K562 (cell line): ENCODE measurements around the gene ANP32B. TPM values are rescaled to one million over a fixed set of nuclear protein-coding genes. Genes with fewer than 3 reads are reported as not detected.

Experiments used
- ATAC-seq: fragments of 200-7000 bp; cut with Tn5 transposase; 3 replicates; pipeline ENCODE4 v1.9.1; 2020; ENCODE audit warnings: moderate library complexity
- BruUV-seq: library from RNA; stranded (reverse); fragments of 400-500 nt; replicated peaks from 2 replicates; lab custom pipeline; 2021; lab: Mats Ljungman, UMichigan
- CTCF ChIA-PET: fragments of 300-600 bp; formaldehyde crosslinking; extraction: SDS; loops from one replicate; lab custom pipeline; 2021; ENCODE audit warnings: low intra/inter-chr PET ratio; lab: Yijun Ruan, JAX
- POLR2A ChIA-PET: fragments of 300-600, 350-650 bp; sonication (Branson Sonifier 250); formaldehyde crosslinking; extraction: SDS; loops from one replicate; lab custom pipeline; 2021; ENCODE audit warnings: antibody characterized with exemption, inconsistent platforms; lab: Yijun Ruan, JAX
- DNase-seq, 4 experiments: peaks; one replicate each; pipeline versions ENCODE4 v3.0.0 to v3.0.0-alpha.2; 2011 to 2018; ENCODE audit warnings: low spot score in 3 of 4, mixed read lengths in 3 of 4; ENCODE audit errors: extremely low read depth in 1 of 4
- FAIRE-seq: peaks from 2 replicates; lab custom pipeline; 2011; peaks lifted over from hg19 to GRCh38; lab: Jason Lieb, UNC
- H2AFZ ChIP-seq: 2 replicates; pipeline ENCODE4 v1.6.0; 2011; ENCODE audit warnings: low read depth, low read length, control low read depth, inconsistent platforms
- H3K27ac ChIP-seq: fragments of 200-600 bp; 3 replicates; pipeline ENCODE4 v1.8.0; 2011; ENCODE audit warnings: low read depth, mild to moderate bottlenecking, control low read depth, inconsistent platforms, low read length, moderate library complexity, mixed read lengths; ENCODE audit errors: extremely low read depth
- H3K27me3 ChIP-seq, 2 experiments: fragments of 300-600 bp in 1 of 2; 2 replicates in 1 of 2; 3 replicates in 1 of 2; pipeline versions ENCODE4 v1.6.0 to v1.8.0; 2011; ENCODE audit warnings: inconsistent platforms in 2 of 2, low read length in 2 of 2, mild to moderate bottlenecking in 1 of 2, mixed read lengths in 1 of 2, moderate library complexity in 1 of 2; ENCODE audit not compliant: control insufficient read depth in 2 of 2, insufficient read depth in 2 of 2
- H3K36me3 ChIP-seq: fragments of 300-600 bp; 3 replicates; pipeline ENCODE4 v1.8.0; 2011; ENCODE audit warnings: mild to moderate bottlenecking, low read length, inconsistent platforms; ENCODE audit not compliant: control insufficient read depth, insufficient read depth
- H3K4me1 ChIP-seq, 2 experiments: fragments of 200-600 bp in 1 of 2; replicated peaks in 1 of 2; 2 replicates in 1 of 2; 3 replicates in 1 of 2; pipeline versions ENCODE4 v1.5.1 to v1.8.0; 2011; ENCODE audit warnings: inconsistent platforms in 2 of 2, low read length in 2 of 2, mild to moderate bottlenecking in 1 of 2, mixed read lengths in 1 of 2, moderate library complexity in 1 of 2; ENCODE audit not compliant: control insufficient read depth in 2 of 2, insufficient read depth in 2 of 2
- H3K4me2 ChIP-seq: 2 replicates; pipeline ENCODE4 v1.6.1; 2011; ENCODE audit warnings: low read length, control low read depth, inconsistent platforms, mixed read lengths; ENCODE audit not compliant: insufficient read depth
- H3K4me3 ChIP-seq: fragments of 200-600 bp; sonication (generic), shearing (Covaris generic); 2 replicates; pipeline ENCODE4 v1.5.1; 2016; ENCODE audit warnings: control low read depth, inconsistent platforms
- H3K79me2 ChIP-seq: fragments of 200-600 bp; 3 replicates; pipeline ENCODE4 v1.8.0; 2011; ENCODE audit warnings: low read length, inconsistent platforms; ENCODE audit not compliant: control insufficient read depth, insufficient read depth
- H3K9ac ChIP-seq, 2 experiments: 2 replicates each; pipeline versions ENCODE4 v1.6.0 to v1.6.1; 2011; ENCODE audit warnings: low read depth in 2 of 2, low read length in 2 of 2, control low read depth in 1 of 2, inconsistent platforms in 1 of 2, mild to moderate bottlenecking in 1 of 2, mixed read lengths in 1 of 2; ENCODE audit not compliant: insufficient read depth in 1 of 2
- H3K9me1 ChIP-seq: one replicate; pipeline ENCODE4 v1.6.0; 2011; ENCODE audit warnings: inconsistent platforms, mild to moderate bottlenecking, low read length, moderate library complexity; ENCODE audit not compliant: control insufficient read depth, insufficient read depth
- H3K9me3 ChIP-seq: replicated peaks from 2 replicates; pipeline ENCODE4 v1.5.1; 2011; ENCODE audit warnings: low read depth, low read length, inconsistent platforms; ENCODE audit not compliant: control insufficient read depth, insufficient read depth
- H4K20me1 ChIP-seq: replicated peaks from 2 replicates; pipeline ENCODE4 v1.6.1; 2011; ENCODE audit warnings: low read length, inconsistent platforms, mixed read lengths; ENCODE audit not compliant: control insufficient read depth, insufficient read depth
- CHD2 ChIP-seq: IDR thresholded peaks from 2 replicates; pipeline ENCODE4 v1.6.1; 2011; ENCODE audit warnings: low read depth, low read length
- MAX ChIP-seq: sonication (generic); formaldehyde crosslinking; IDR thresholded peaks from 2 replicates; pipeline ENCODE4 v1.9.0; 2022; ENCODE audit warnings: mild to moderate bottlenecking, missing genetic modification reagents
- POLR2A ChIP-seq: fragments of 450-650 bp; conservative IDR thresholded peaks from 2 replicates; pipeline ENCODE4 v1.6.1; 2016
- POLR2AphosphoS5 ChIP-seq: IDR thresholded peaks from 2 replicates; pipeline ENCODE4 v1.6.1; 2011; ENCODE audit warnings: mild to moderate bottlenecking, low read depth, low read length, moderate library complexity; ENCODE audit not compliant: control insufficient read depth, insufficient read depth
- POLR2H ChIP-seq: IDR thresholded peaks from 2 replicates; pipeline ENCODE4 v1.6.1; 2016; ENCODE audit warnings: missing genetic modification characterization, low read depth, mild to moderate bottlenecking, control low read depth, missing compliant biosample characterization, moderate library complexity
- SUPT5H ChIP-seq: fragments of 450-650 bp; IDR thresholded peaks from 2 replicates; pipeline ENCODE4 v1.6.1; 2016
- ZNF561 ChIP-seq: fragments of 450-650 bp; formaldehyde crosslinking; conservative IDR thresholded peaks from 2 replicates; pipeline ENCODE4 v1.4.0; 2020; ENCODE audit warnings: mild to moderate bottlenecking, moderate library complexity
- ZNF785 ChIP-seq: fragments of 250-450 bp; sonication (Bioruptor Pico); IDR thresholded peaks from 2 replicates; pipeline ENCODE4 v1.4.0; 2020; ENCODE audit warnings: mild to moderate bottlenecking
- WGBS: fragments of 100-300 bp; shearing (Covaris generic); methylation state at CpG from one replicate; pipeline ENCODE4 v1.1.6; 2016; ENCODE audit warnings: low coverage, mixed read lengths; ENCODE audit not compliant: insufficient coverage; ENCODE audit errors: missing lambda C conversion rate; 5-methylcytosine and 5-hydroxymethylcytosine counted together
- in situ Hi-C: fragments of 300-500 bp; cut with MboI; formaldehyde crosslinking; loops from 4 replicates; pipeline ENCODE4 v1.15.0; 2018; ENCODE audit warnings: inconsistent platforms, mixed read lengths
- intact Hi-C: fragments of 100-400 bp; cut with micrococcal nuclease; formaldehyde crosslinking; loops from 2 replicates; pipeline ENCODE4 v1.14.2; 2022
- polyA plus RNA-seq, 8 experiments: library from polyadenylated mRNA; depleted of rRNA in 4 of 8; stranded (reverse) in 5 of 8; unstranded in 3 of 8; fragments of >200 nt; fragmentation: Nextera tagmentation in 2 of 8; fragmentation: Illumina TruSeq in 1 of 8; extraction: Ambion mirVana in 2 of 8; extraction: Trizol in 1 of 8; gene quantifications; 2 replicates each; pipeline versions ENCODE4 v1.2.1 to v1.2.3, GENCODE V29; 2011 to 2014; ENCODE audit warnings: inconsistent platforms in 1 of 8, missing spikeins in 1 of 8
- total RNA-seq, 7 experiments: library from RNA; depleted of rRNA in 6 of 7; stranded (reverse); fragments of >200 nt in 6 of 7; fragmentation: Illumina TruSeq in 2 of 7; extraction: Trizol in 2 of 7; gene quantifications; 2 replicates each; pipeline versions ENCODE4 v1.2.1 to v1.2.3, GENCODE V29; 2011 to 2021; ENCODE audit warnings: low replicate concordance in 1 of 7

ANP32B gene
- total and polyA plus RNA-seq, 9 of the 15 experiments (the other 6 are each of a cell fraction or from before 2014, with no cell fraction given): 68.9 to 815 (median 141) TPM

DNA sequence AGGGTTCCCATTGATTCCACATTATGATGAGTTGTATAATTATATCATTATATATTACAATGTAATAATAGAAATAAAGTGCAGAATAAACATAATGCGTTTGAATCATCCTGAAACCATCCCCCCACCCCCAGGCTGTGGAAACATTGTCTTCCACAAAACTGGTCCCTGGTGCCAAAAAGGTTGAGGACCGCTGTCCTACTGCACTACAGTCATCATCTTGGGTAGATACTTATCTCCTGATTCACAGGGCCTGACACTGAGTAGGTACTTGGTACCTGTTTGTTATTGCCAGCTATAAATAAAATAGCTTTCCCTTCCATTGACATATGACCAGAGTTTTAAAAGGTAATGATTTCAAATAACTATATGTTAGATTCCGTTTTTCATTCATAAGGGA, 25.6 kb downstream of the ANP32B start:
- no peaks in the 10 kb centered on the region for H3K27me3 ChIP-seq
- ChIA-PET CTCF (no interaction called here), POLR2A (interaction anchor here (0.6 to 4.1 kb wide), 6 partner anchors 9 to 1764 kb away, joined by 3 to 23 read pairs (median 3); no protein-coding TSS in a partner anchor)
- H3K36me3 ChIP-seq: peaks cover 100% of the 10 kb centered on the region
- ATAC-seq: no peak
- in situ Hi-C loops: no loop called here
- DNase-seq: no peak
- intact Hi-C loops: no loop called here
- H4K20me1 ChIP-seq: peaks cover 3% of the 10 kb centered on the region; the same call in 1 of the 2 replicates
- H3K27ac ChIP-seq: no peak overlapping the region
- TF ChIP-seq ZNF785 (no peak), POLR2H (0 out of 2 replicates have a peak, but pooled peaks have one; percentile 24), MAX (no peak), POLR2A (0 out of 2 replicates have a peak, but pooled peaks have one; percentile 9)
- no peak overlapping the region for H3K4me3 ChIP-seq
- no peak overlapping the region for H3K4me2 ChIP-seq
- no peaks in the 10 kb centered on the region for H3K9me3 ChIP-seq
- WGBS: 85% methylated on average over 3 of the region's 3 CpGs
- H3K9ac ChIP-seq: no peak overlapping the region
- no peak for FAIRE-seq
- no peaks in the 10 kb centered on the region for H3K9me1 ChIP-seq
- peaks cover 82% of the 10 kb centered on the region for H3K79me2 ChIP-seq
- no TSS peak for BruUV-seq
- no peak overlapping the region for H2AFZ ChIP-seq
- no peaks in the 10 kb centered on the region for H3K4me1 ChIP-seq

DNA sequence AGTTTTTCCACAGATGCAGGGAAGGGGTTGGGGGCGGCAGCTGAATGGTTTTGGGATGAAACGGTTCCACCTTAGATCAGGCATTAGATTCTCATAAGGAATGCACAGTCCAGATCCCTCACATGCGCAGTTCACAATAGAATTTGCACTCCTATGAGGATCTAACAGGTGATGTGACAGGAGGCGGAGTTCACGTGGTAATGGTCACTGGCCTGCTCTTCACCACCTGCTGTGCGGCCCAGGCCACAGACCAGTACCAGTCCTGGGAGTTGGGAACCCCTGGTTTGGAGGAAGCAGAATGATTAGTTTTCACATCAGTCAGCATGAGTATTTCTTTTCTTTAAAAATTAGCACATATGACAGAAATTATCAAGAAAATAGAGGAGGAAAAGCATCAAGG, 26.3 kb downstream of the ANP32B start:
- FAIRE-seq: no peak
- Histone ChIP-seq H3K9ac (no peak overlapping the region), H3K9me3 (no peaks in the 10 kb centered on the region), H3K4me1 (no peaks in the 10 kb centered on the region), H3K4me3 (no peak overlapping the region), H2AFZ (no peak overlapping the region), H3K9me1 (no peaks in the 10 kb centered on the region), H3K79me2 (peaks cover 78% of the 10 kb centered on the region), H3K27ac (no peak overlapping the region), H3K4me2 (no peak overlapping the region), H3K36me3 (peaks cover 100% of the 10 kb centered on the region), H3K27me3 (no peaks in the 10 kb centered on the region), H4K20me1 (peaks cover 3% of the 10 kb centered on the region; the same call in 1 of the 2 replicates)
- POLR2A ChIA-PET: interaction anchor here (0.6 to 4.1 kb wide), 3 partner anchors 13 to 1765 kb away, joined by 3 to 23 read pairs (median 3); no protein-coding TSS in a partner anchor
- BruUV-seq: no TSS peak
- no peak for DNase-seq
- intact Hi-C loops (no loop called here), in situ Hi-C loops (no loop called here)
- TF ChIP-seq ZNF561 (CRISPR knock-in tag) (no peak), CHD2 (0 out of 2 replicates have a peak, but pooled peaks have one; percentile 12), POLR2A (0 out of 2 replicates have a peak, but pooled peaks have one; percentile 46), SUPT5H (peak; percentile 60), POLR2AphosphoS5 (peak; percentile 47; the same call in 1 of the 2 replicates)
- CTCF ChIA-PET: interaction anchor here (0.5 kb wide), 1 partner anchor 130 kb away, joined by 3 read pairs; no protein-coding TSS in a partner anchor
- WGBS: 93% methylated on average over 6 of the region's 6 CpGs
- ATAC-seq: peak; percentile 14; the same call in 2 of the 3 replicates
